ENCODE results near the gene SLC13A3.

GRCh38 chr20:46614503-46614902 is 36.8 kb downstream of the SLC13A3 start:
- TF ChIP-seq CTCF (conservative IDR thresholded peaks at IDR 0.05) (no peak), EZH2 (IDR thresholded peaks at IDR 0.05; ENCODE audit: low read depth) (no peak)

Measured in PC-9 (cell line).